Natural killer cell (primary cell): ENCODE measurements around the gene SFSWAP. TPM values are rescaled to one million over a fixed set of nuclear protein-coding genes. Genes with fewer than 3 reads are reported as not detected.
"Not testable (repeated sequence)": the region's sequence is repeated elsewhere in the genome, so short reads cannot be mapped to it uniquely, and the experiment has no call there.

Source experiments
- ATAC-seq, 3 donors: fragments of 150-1000 bp in 2 of 3; fragments of 200-7000 bp in 1 of 3; cut with Tn5 transposase; 1 replicate in 1 of 3; 2 replicates in 2 of 3; pipeline ENCODE4 v1.10.0; 2021; ENCODE audit warnings: mild to moderate bottlenecking in 2 of 3, moderate library complexity in 2 of 3
- DNase-seq, 2 donors: peaks; one replicate each; pipeline versions ENCODE4 v3.0.0 to v3.0.0-alpha.2; 2013 to 2021; ENCODE audit warnings: mixed read lengths in 1 of 2
- H3K27ac ChIP-seq: one replicate; pipeline ENCODE4 v1.5.1; 2013; ENCODE audit warnings: mild to moderate bottlenecking, low read length
- H3K27me3 ChIP-seq: one replicate; pipeline ENCODE4 v1.6.1; 2013; ENCODE audit warnings: low read length; ENCODE audit not compliant: control insufficient read depth, insufficient read depth
- H3K36me3 ChIP-seq: one replicate; pipeline ENCODE4 v1.6.1; 2013; ENCODE audit warnings: low read length; ENCODE audit not compliant: control insufficient read depth, insufficient read depth
- H3K4me1 ChIP-seq: one replicate; pipeline ENCODE4 v1.6.1; 2013; ENCODE audit warnings: low read length; ENCODE audit not compliant: control insufficient read depth, insufficient read depth
- H3K4me3 ChIP-seq: one replicate; pipeline ENCODE4 v1.5.1; 2013; ENCODE audit warnings: low read length
- H3K9me3 ChIP-seq: one replicate; pipeline ENCODE4 v1.6.1; 2013; ENCODE audit warnings: low read length; ENCODE audit not compliant: control insufficient read depth, insufficient read depth
- H3K27ac Mint-ChIP-seq, 2 donors: one replicate each; pipeline ENCODE4 v1.8.0; 2022; ENCODE audit warnings: mild to moderate bottlenecking in 2 of 2, mixed read lengths in 2 of 2, moderate library complexity in 1 of 2
- H3K27me3 Mint-ChIP-seq, 2 donors: one replicate each; pipeline ENCODE4 v1.8.0; 2022; ENCODE audit warnings: low read depth in 2 of 2, mixed read lengths in 2 of 2
- H3K36me3 Mint-ChIP-seq: one replicate; pipeline ENCODE4 v1.8.0; 2022; ENCODE audit warnings: mixed read lengths
- H3K4me1 Mint-ChIP-seq, 2 donors: one replicate each; pipeline ENCODE4 v1.8.0; 2022; ENCODE audit warnings: mixed read lengths in 2 of 2
- H3K4me3 Mint-ChIP-seq: one replicate; pipeline ENCODE4 v1.8.0; 2022; ENCODE audit warnings: mild to moderate bottlenecking, moderate library complexity, mixed read lengths
- H3K9me3 Mint-ChIP-seq, 2 donors: one replicate each; pipeline ENCODE4 v1.8.0; 2022; ENCODE audit warnings: mixed read lengths in 2 of 2
- CTCF ChIP-seq: fragments of 200-600 bp; IDR thresholded peaks from one replicate; pipeline ENCODE4 v1.8.0; 2022; ENCODE audit warnings: antibody characterized with exemption
- WGBS: methylation state at CpG from one replicate; pipeline ENCODE4 v1.1.7; 2013; ENCODE audit warnings: missing lambda C conversion rate; ENCODE audit not compliant: insufficient coverage; 5-methylcytosine and 5-hydroxymethylcytosine counted together
- intact Hi-C: fragments of 100-400 bp; cut with micrococcal nuclease; formaldehyde crosslinking; loops from one replicate; pipeline ENCODE4 v1.14.2; 2022
- total RNA-seq, 4 donors: library from RNA; stranded (reverse); fragments of 120-200 nt in 1 of 4; gene quantifications; one replicate each; pipeline versions ENCODE4 v1.2.3 to v1.2.4, GENCODE V29; 2013 to 2022

SFSWAP gene
- total RNA-seq, 3 donors from 2014 or later (not counting 1 experiment from before 2014, with no cell fraction given), result 99.1 to 109 (median 102) TPM

DNA sequence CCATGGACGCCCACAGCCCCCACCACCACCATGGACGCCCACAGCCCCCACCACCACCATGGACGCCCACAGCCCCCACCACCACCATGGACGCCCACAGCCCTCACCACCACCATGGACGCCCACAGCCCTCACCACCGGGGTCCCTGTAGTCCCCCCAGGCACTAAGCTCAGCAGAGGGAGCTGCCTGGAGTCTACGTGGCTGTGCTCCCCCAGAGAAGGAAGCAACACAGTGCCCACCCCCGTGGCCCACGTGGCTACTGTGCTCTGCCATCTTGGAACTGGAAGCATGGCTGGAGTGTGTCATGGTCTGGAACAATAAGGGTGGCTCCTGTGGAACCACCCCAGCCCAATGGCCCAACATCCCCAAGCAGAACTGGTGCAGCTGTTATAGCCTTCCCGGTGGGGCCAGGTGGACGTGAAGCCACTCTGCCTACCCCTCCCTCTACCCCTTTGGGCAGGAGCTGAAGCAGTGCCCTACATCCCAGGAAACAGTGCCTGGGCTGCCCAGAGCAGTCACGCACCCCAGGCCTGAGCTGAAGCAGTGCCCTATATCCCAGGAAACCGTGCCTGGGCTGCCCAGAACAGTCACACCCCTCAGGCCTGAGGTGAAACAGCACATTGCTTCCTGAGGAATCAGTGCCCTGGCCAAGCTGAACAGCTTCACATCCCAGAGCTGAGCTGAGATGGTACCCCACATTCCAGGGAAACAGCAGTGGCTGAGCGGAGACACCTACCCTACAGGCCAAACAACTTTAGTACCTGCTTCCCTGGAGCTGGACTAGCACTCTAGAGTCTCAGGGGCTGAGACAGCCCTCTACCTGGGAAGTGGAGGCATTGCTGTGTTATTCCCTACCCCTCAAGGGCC lies 9.0 kb upstream of the SFSWAP start:
- H3K4me1 ChIP-seq, result no peaks in the 10 kb centered on the region
- Mint-ChIP-seq H3K27me3 (peaks cover 14 to 16% of the 10 kb centered on the region in 2 donors), H3K27ac (no peak overlapping the region), H3K9me3 (peaks cover 2 to 4% of the 10 kb centered on the region in 2 donors), H3K4me3 (no peak overlapping the region), H3K36me3 (peaks cover 8% of the 10 kb centered on the region), H3K4me1 (no peaks in the 10 kb centered on the region)
- DNase-seq (no peak), ATAC-seq (no peak)
- no peaks in the 10 kb centered on the region for H3K36me3 ChIP-seq
- H3K9me3 ChIP-seq, result peaks cover 3% of the 10 kb centered on the region
- intact Hi-C loops, result no loop called here
- H3K27me3 ChIP-seq, result no peaks in the 10 kb centered on the region
- H3K27ac ChIP-seq, result no peak overlapping the region
- no peak for TF ChIP-seq CTCF
- H3K4me3 ChIP-seq, result no peak overlapping the region
- WGBS, result 85% methylated on average over 12 of the region's 14 CpGs

GRCh38 chr12:131702573-131702877 lies 8.4 kb upstream of the SFSWAP start:
- intact Hi-C loops, result no loop called here
- Histone ChIP-seq H3K36me3 (no peaks in the 10 kb centered on the region), H3K4me3 (no peak overlapping the region), H3K27me3 (no peaks in the 10 kb centered on the region), H3K4me1 (no peaks in the 10 kb centered on the region), H3K27ac (no peak overlapping the region), H3K9me3 (peaks cover 3% of the 10 kb centered on the region)
- Mint-ChIP-seq H3K4me1 (no peaks in the 10 kb centered on the region), H3K27ac (no peak overlapping the region), H3K9me3 (peaks cover 2 to 4% of the 10 kb centered on the region in 2 donors), H3K36me3 (peaks cover 8% of the 10 kb centered on the region), H3K4me3 (no peak overlapping the region), H3K27me3 (peaks cover 14 to 16% of the 10 kb centered on the region in 2 donors)
- no peak for DNase-seq
- no peak for TF ChIP-seq CTCF
- ATAC-seq, result no peak
- 96% methylated on average over 3 of the region's 3 CpGs for WGBS

- H3K36me3 ChIP-seq, result no peaks in the 10 kb centered on the region
- ATAC-seq (no peak), DNase-seq (no peak)
- H3K4me3 Mint-ChIP-seq, result no peak overlapping the region
- H3K9me3 ChIP-seq, result peaks cover 3% of the 10 kb centered on the region
- no peaks in the 10 kb centered on the region for H3K27me3 ChIP-seq
- H3K4me1 Mint-ChIP-seq, result no peaks in the 10 kb centered on the region
- H3K9me3 Mint-ChIP-seq, result peaks cover 2 to 4% of the 10 kb centered on the region in 2 donors
- no peak overlapping the region for H3K4me3 ChIP-seq
- no peak overlapping the region for H3K27ac ChIP-seq
- H3K27ac Mint-ChIP-seq, result no peak overlapping the region
- no peak for TF ChIP-seq CTCF
- H3K4me1 ChIP-seq, result no peaks in the 10 kb centered on the region
- peaks cover 8% of the 10 kb centered on the region for H3K36me3 Mint-ChIP-seq
- H3K27me3 Mint-ChIP-seq, result peaks cover 14 to 16% of the 10 kb centered on the region in 2 donors
- intact Hi-C loops, result no loop called here
Observed at GRCh38 chr12:131703161-131703560, 7.7 kb upstream of the SFSWAP start.

GRCh38 chr12:131704509-131704908 lies 6.4 kb upstream of the SFSWAP start:
- Mint-ChIP-seq H3K36me3 (peaks cover 8% of the 10 kb centered on the region), H3K4me3 (no peak overlapping the region), H3K4me1 (peaks cover 0 to 2% of the 10 kb centered on the region in 2 donors), H3K27me3 (peaks cover 9 to 11% of the 10 kb centered on the region in 2 donors), H3K27ac (no peak overlapping the region), H3K9me3 (peaks cover 2 to 4% of the 10 kb centered on the region in 2 donors)
- no peaks in the 10 kb centered on the region for H3K36me3 ChIP-seq
- H3K27me3 ChIP-seq, result no peaks in the 10 kb centered on the region
- ATAC-seq, result no peak
- TF ChIP-seq CTCF, result no peak
- peaks cover 3% of the 10 kb centered on the region for H3K9me3 ChIP-seq
- WGBS, result 100% methylated on average over 2 of the region's 2 CpGs
- intact Hi-C loops, result no loop called here
- DNase-seq, result no peak
- H3K4me1 ChIP-seq, result no peaks in the 10 kb centered on the region
- H3K27ac ChIP-seq, result no peak overlapping the region
- H3K4me3 ChIP-seq, result no peak overlapping the region

GRCh38 chr12:131706709-131707108 lies 4.2 kb upstream of the SFSWAP start:
- H3K27me3 ChIP-seq, H3K36me3 Mint-ChIP-seq, H3K27ac ChIP-seq, H3K9me3 ChIP-seq, intact Hi-C loops, H3K9me3 Mint-ChIP-seq, DNase-seq, ATAC-seq, H3K27ac Mint-ChIP-seq, H3K4me3 ChIP-seq, H3K36me3 ChIP-seq, H3K4me3 Mint-ChIP-seq: not testable (repeated sequence)
- 100% methylated on average over 2 of the region's 4 CpGs for WGBS
- H3K27me3 Mint-ChIP-seq, result peaks cover 8 to 10% of the 10 kb centered on the region in 2 donors
- H3K4me1 ChIP-seq, result peaks cover 12% of the 10 kb centered on the region
- peaks cover under 1 to 19% of the 10 kb centered on the region in 2 donors for H3K4me1 Mint-ChIP-seq
